ENCODE measurements around the gene KRTAP5-3. TPM values are rescaled to one million over a fixed set of nuclear protein-coding genes. Genes with fewer than 3 reads are reported as not detected.

KRTAP5-3 gene
- total RNA-seq, 1 donor from 2014 or later, result not detected

DNA sequence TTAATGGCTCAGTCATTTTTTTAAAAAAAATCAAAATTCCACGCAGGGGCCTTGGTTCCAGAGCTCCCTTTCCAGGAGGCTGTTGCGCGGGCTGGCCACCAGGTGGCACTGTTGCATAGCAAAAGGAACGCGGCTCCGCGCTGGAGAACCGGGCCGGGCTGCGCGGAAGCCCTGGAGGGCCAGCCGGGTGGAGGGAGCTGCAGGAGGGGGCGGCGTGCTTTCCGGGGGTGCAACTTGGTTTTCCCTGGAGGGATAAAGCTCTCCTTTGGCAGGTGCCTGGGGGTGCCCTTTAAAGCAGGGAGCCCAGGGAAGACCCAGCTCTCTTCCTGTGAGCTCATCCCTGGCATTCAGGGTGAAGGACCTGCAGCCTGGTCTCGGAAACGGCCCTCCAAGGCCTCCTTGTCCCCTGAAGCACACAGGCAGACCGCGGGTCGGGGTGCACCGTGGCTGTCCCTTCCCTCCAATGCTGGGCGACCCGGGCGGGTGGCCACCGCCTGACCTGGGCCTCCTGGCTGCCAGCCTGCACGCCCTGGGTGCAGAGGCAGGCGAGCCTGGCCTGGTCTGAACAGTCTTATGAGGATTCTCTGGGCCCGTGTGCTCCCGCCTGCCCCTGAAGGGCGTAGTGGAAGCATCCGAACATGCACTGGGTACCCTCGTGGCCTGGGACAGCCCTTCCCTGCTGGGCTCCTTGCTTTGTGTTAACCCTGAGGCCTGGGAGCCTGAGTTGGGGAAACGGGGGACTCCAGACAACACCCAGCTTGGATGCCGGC, 44.7 kb upstream of the KRTAP5-3 start:
- H3K4me3 ChIP-seq (ENCODE audit: low read depth, low read length), result no peak overlapping the region
- TF ChIP-seq, protein P1, sequence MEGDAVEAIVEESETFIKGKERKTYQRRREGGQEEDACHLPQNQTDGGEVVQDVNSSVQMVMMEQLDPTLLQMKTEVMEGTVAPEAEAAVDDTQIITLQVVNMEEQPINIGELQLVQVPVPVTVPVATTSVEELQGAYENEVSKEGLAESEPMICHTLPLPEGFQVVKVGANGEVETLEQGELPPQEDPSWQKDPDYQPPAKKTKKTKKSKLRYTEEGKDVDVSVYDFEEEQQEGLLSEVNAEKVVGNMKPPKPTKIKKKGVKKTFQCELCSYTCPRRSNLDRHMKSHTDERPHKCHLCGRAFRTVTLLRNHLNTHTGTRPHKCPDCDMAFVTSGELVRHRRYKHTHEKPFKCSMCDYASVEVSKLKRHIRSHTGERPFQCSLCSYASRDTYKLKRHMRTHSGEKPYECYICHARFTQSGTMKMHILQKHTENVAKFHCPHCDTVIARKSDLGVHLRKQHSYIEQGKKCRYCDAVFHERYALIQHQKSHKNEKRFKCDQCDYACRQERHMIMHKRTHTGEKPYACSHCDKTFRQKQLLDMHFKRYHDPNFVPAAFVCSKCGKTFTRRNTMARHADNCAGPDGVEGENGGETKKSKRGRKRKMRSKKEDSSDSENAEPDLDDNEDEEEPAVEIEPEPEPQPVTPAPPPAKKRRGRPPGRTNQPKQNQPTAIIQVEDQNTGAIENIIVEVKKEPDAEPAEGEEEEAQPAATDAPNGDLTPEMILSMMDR (conservative IDR thresholded peaks at IDR 0.05; ENCODE audit: low read depth, low read length), result peak; percentile 89
- no peak for DNase-seq (ENCODE audit: low read depth)

DNA sequence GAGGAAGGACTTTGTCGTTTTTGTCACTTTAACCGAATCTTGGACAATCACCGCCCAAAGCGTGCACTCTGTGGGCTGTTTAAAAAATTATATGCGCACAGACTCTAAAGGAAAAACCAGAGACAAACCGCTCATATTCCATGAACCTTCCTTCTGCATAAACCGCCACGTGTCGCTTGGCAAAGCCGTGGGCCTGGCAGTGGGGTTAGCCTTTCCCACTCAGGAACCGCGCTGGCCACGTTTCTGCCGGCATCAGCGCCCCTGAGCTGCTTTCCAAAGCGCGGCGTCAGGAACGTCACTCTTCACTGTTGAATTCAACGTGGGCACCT, 44.1 kb upstream of the KRTAP5-3 start:
- TF ChIP-seq, protein P1 (conservative IDR thresholded peaks at IDR 0.05; ENCODE audit: low read depth, low read length), result no peak
- no peak overlapping the region for H3K4me3 ChIP-seq (ENCODE audit: low read depth, low read length)
- no peak for DNase-seq (ENCODE audit: low read depth)

DNA sequence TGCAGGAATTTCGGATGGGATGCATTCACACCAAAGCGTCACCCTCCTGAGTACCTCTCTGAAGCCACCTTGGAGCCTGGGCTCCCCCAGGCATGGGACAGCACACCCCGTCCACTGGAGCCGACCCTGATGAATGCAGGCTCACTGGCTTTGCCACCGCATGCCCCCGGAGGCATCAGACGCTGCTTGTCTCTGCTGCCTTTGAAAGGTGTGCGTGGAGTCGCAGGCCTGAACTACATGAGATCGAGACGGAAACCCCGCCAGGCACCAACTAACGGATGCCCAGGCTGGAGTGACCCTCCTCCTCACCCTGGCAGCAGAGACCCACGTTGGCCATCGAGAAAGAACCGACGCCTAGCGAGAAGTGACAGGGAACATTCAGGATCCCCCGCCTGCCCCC, 43.8 kb upstream of the KRTAP5-3 start:
- no peak overlapping the region for H3K4me3 ChIP-seq (ENCODE audit: low read depth, low read length)
- DNase-seq (ENCODE audit: low read depth), result no peak
- TF ChIP-seq, protein P1 (conservative IDR thresholded peaks at IDR 0.05; ENCODE audit: low read depth, low read length), result no peak

DNA sequence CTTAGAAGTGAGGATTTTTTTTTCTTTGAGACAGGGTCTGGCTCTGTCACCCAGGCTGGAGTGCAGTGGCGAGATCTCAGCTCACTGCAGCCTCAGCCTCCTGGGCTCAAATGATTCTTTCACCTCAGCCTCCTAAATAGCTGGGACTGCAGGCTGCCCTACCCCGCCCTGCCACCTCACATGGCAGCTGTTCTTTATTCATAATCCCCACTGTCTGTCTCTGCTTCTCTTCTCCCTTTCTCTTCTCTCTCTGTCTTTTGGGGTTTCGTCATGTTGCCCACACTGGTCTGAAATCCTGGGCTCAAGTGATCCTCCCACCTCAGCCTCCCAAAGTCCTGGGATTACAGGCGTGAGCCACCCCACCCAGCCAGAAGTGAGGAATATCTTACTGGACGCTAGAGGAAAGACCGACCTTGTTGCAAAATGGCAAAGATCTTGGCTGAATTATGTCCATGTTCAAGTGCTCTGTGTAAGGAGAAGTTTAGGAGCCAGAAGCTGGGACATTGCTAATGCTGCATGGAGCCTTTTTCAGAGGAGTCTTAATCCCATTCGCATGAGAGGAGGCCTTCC, 43.2 kb upstream of the KRTAP5-3 start:
- no peak overlapping the region for H3K4me3 ChIP-seq (ENCODE audit: low read depth, low read length)
- DNase-seq (ENCODE audit: low read depth), result no peak
- TF ChIP-seq, protein P1 (conservative IDR thresholded peaks at IDR 0.05; ENCODE audit: low read depth, low read length), result no peak

DNA sequence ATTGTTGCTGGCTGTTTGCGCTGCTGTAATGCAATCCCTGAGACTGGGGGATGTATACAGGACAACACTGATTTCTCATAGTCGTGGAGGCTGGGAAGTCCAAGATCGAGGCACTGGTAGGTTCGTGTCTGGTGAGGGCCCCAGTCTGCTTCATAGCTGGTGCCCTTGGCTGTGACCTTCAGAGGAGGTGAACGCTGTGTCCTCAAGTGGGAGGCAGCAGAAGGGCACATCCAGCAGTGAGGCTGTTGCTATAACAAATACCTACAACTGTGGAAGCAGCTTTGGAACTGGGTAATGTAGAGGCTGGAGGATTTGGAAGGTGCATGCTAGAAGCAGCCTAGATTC, 42.6 kb upstream of the KRTAP5-3 start:
- no peak overlapping the region for H3K4me3 ChIP-seq (ENCODE audit: low read depth, low read length)
- TF ChIP-seq, protein P1 (conservative IDR thresholded peaks at IDR 0.05; ENCODE audit: low read depth, low read length), result no peak
- no peak for DNase-seq (ENCODE audit: low read depth)

DNA sequence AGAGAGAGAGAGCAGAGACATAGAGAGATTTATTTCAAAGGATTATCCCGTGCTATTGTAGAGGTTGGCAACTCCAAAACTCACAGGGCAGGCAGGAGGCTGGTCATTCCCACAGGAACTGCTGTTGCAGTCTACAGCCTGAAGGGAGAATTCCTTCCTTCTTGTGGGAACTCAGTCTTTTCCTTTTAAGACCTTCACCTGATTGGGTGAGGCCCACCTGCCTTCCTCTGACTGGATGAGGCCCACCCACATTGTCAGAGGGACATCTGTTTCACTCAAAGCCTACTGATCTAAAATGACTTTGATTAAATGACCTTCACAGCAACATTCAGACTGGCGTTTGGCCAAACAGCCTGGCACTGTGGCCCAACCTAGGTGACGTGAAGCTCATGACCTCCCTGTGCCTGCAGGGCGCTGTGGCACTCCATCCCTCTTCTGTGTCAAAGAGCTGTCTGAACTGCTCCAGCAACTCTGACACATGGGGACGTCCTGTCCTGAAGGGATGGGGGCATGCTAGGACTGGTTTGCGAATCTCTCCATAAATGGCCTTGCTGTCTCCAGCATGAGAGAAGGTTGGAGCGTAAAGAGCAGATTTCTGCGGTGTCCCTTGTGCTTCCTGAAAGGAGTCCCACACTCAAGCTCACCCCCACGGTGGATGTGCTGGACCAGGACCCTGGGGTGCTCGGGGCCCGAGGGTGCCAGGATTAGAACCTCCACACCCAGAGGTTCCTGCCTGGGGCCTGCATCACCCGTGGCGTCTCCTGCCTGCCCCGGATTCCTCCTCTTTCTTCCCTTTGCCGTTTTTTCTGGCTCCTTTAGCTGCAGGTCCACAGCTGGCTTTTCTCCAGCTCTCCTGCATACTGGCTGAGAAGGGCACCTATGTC, 42.0 kb upstream of the KRTAP5-3 start:
- no peak overlapping the region for H3K4me3 ChIP-seq (ENCODE audit: low read depth, low read length)
- no peak for DNase-seq (ENCODE audit: low read depth)
- TF ChIP-seq, protein P1 (conservative IDR thresholded peaks at IDR 0.05; ENCODE audit: low read depth, low read length), result no peak

Data from epithelial cell of proximal tubule (primary cell).